Ramos (cell line): Measurements from ENCODE around the gene TMEM126A.

Experiments used
- in situ Hi-C: fragments of 300-500 bp; cut with MboI; formaldehyde crosslinking; loops from one replicate; pipeline ENCODE4 v1.14.3; 2022; ENCODE audit warnings: low sequenced_read_pairs; ENCODE audit not compliant: unreplicated experiment

The TMEM126A gene

GRCh38 chr11:85685820-85686459, 38.2 kb downstream of the TMEM126A start, which contains the start of gene CCDC89:
TSS of gene CCDC89 (minus strand) at chr11:85686195. CDS start at chr11:85686130, 65 bp downstream.
- in situ Hi-C loops: no loop called here

GRCh38 chr11:85694385-85694980, 46.7 kb downstream of the TMEM126A start:
- in situ Hi-C loops: no loop called here

- in situ Hi-C loops: no loop called here
Measured at GRCh38 chr11:85695546-85695945, 47.8 kb downstream of the TMEM126A start.

- in situ Hi-C loops: no loop called here
Measured at GRCh38 chr11:85697747-85698146, 50.0 kb downstream of the TMEM126A start.

- in situ Hi-C loops: no loop called here
Measured at GRCh38 chr11:85698195-85698594, 50.4 kb downstream of the TMEM126A start.

GRCh38 chr11:85699957-85700741, 52.4 kb downstream of the TMEM126A start:
- in situ Hi-C loops: no loop called here

- in situ Hi-C loops: no loop called here
Measured at GRCh38 chr11:85704967-85705366, 57.2 kb downstream of the TMEM126A start.

GRCh38 chr11:85705800-85706199, 58.0 kb downstream of the TMEM126A start:
- in situ Hi-C loops: no loop called here
